Liver (tissue), 9 donors: Measurements from ENCODE around the gene PADI3. TPM values are rescaled to one million over a fixed set of nuclear protein-coding genes. Genes with fewer than 3 reads are reported as not detected.

ENCODE experiments used
- DNase-seq: peaks from one replicate; pipeline ENCODE4 v3.0.0-alpha.2; 2017; ENCODE audit warnings: low spot score
- H3K27ac ChIP-seq, 2 donors: one replicate each; pipeline ENCODE4 v1.7.0; 2013; ENCODE audit warnings: inconsistent platforms in 2 of 2, low read length in 2 of 2, control low read depth in 1 of 2, low read depth in 1 of 2, mild to moderate bottlenecking in 1 of 2
- H3K27me3 ChIP-seq, 4 donors: one replicate each; pipeline versions ENCODE4 v1.6.1 to v1.7.0; 2013; ENCODE audit warnings: low read length in 3 of 4, inconsistent platforms in 1 of 4, mild to moderate bottlenecking in 1 of 4, moderate library complexity in 1 of 4; ENCODE audit not compliant: control insufficient read depth in 4 of 4, insufficient read depth in 4 of 4
- H3K36me3 ChIP-seq, 4 donors: one replicate each; pipeline versions ENCODE4 v1.6.1 to v1.7.0; 2013; ENCODE audit warnings: low read length in 3 of 4, mild to moderate bottlenecking in 3 of 4, low read depth in 1 of 4, moderate library complexity in 1 of 4; ENCODE audit not compliant: control insufficient read depth in 4 of 4, insufficient read depth in 3 of 4
- H3K4me1 ChIP-seq, 4 donors: one replicate each; pipeline versions ENCODE4 v1.6.1 to v1.7.0; 2013; ENCODE audit warnings: low read length in 3 of 4, mild to moderate bottlenecking in 3 of 4, moderate library complexity in 1 of 4; ENCODE audit not compliant: control insufficient read depth in 4 of 4, insufficient read depth in 4 of 4
- H3K4me3 ChIP-seq, 3 donors: one replicate each; pipeline versions ENCODE4 v1.6.1 to v1.7.0; 2013; ENCODE audit warnings: low read length in 3 of 3, control low read depth in 1 of 3, low read depth in 1 of 3, mild to moderate bottlenecking in 1 of 3
- H3K9ac ChIP-seq, 2 donors: one replicate each; pipeline ENCODE4 v1.7.0; 2013; ENCODE audit warnings: low read length in 2 of 2, mild to moderate bottlenecking in 2 of 2, moderate library complexity in 2 of 2, control low read depth in 1 of 2, low read depth in 1 of 2
- H3K9me3 ChIP-seq, 4 donors: one replicate each; pipeline versions ENCODE4 v1.6.1 to v1.7.0; 2013; ENCODE audit warnings: low read length in 3 of 4; ENCODE audit not compliant: control insufficient read depth in 4 of 4
- ATF3 ChIP-seq: IDR thresholded peaks from 2 replicates; pipeline ENCODE4 v1.6.1; 2016; ENCODE audit warnings: antibody characterized with exemption
- CTCF ChIP-seq: fragments of 150-350 bp; IDR thresholded peaks from 2 replicates; pipeline ENCODE4 v1.5.1; 2017; ENCODE audit warnings: improper control_type of control experiment, low read depth, low read length; ENCODE audit not compliant: missing input control
- EGR1 ChIP-seq, 2 donors: IDR thresholded peaks; 2 replicates each; pipeline ENCODE4 v1.6.1; 2016 to 2018; ENCODE audit warnings: antibody characterized with exemption in 2 of 2, low read depth in 2 of 2
- FOXA1 ChIP-seq: IDR thresholded peaks from 2 replicates; pipeline ENCODE4 v1.6.1; 2016; ENCODE audit warnings: antibody characterized with exemption
- FOXA2 ChIP-seq: IDR thresholded peaks from 2 replicates; pipeline ENCODE4 v1.6.1; 2016; ENCODE audit warnings: antibody characterized with exemption
- GABPA ChIP-seq, 2 donors: IDR thresholded peaks in 1 of 2; conservative IDR thresholded peaks in 1 of 2; 2 replicates each; pipeline ENCODE4 v1.6.1; 2016; ENCODE audit warnings: antibody characterized with exemption in 2 of 2, mild to moderate bottlenecking in 1 of 2, moderate library complexity in 1 of 2
- HNF4A ChIP-seq, 2 donors: conservative IDR thresholded peaks; 2 replicates each; pipeline ENCODE4 v1.6.1; 2016; ENCODE audit warnings: antibody characterized with exemption in 2 of 2, mild to moderate bottlenecking in 2 of 2
- HNF4G ChIP-seq: IDR thresholded peaks from 2 replicates; pipeline ENCODE4 v1.6.1; 2016; ENCODE audit warnings: antibody characterized with exemption
- JUND ChIP-seq, 2 donors: IDR thresholded peaks; 2 replicates each; pipeline ENCODE4 v1.6.1; 2016; ENCODE audit warnings: antibody characterized with exemption in 2 of 2
- MAX ChIP-seq: IDR thresholded peaks from 2 replicates; pipeline ENCODE4 v1.6.1; 2016; ENCODE audit warnings: antibody characterized with exemption
- NR2F2 ChIP-seq: IDR thresholded peaks from 2 replicates; pipeline ENCODE4 v1.6.1; 2016; ENCODE audit warnings: antibody characterized with exemption
- RAD21 ChIP-seq, 2 donors: IDR thresholded peaks; 2 replicates each; pipeline ENCODE4 v1.6.1; 2016; ENCODE audit warnings: antibody characterized with exemption in 2 of 2, mild to moderate bottlenecking in 2 of 2
- REST ChIP-seq: IDR thresholded peaks from 2 replicates; pipeline ENCODE4 v1.6.1; 2016; ENCODE audit warnings: antibody characterized with exemption, mild to moderate bottlenecking
- RXRA ChIP-seq, 2 donors: IDR thresholded peaks; 2 replicates each; pipeline ENCODE4 v1.6.1; 2017 to 2018; ENCODE audit warnings: antibody characterized with exemption in 2 of 2, mild to moderate bottlenecking in 1 of 2
- SP1 ChIP-seq: IDR thresholded peaks from 2 replicates; pipeline ENCODE4 v1.6.1; 2018; ENCODE audit warnings: antibody characterized with exemption, mild to moderate bottlenecking
- TAF1 ChIP-seq: conservative IDR thresholded peaks from 2 replicates; pipeline ENCODE4 v1.6.1; 2016; ENCODE audit warnings: antibody characterized with exemption, mild to moderate bottlenecking
- YY1 ChIP-seq: IDR thresholded peaks from 2 replicates; pipeline ENCODE4 v1.6.1; 2016; ENCODE audit warnings: antibody characterized with exemption, mild to moderate bottlenecking
- ZBTB33 ChIP-seq: IDR thresholded peaks from 2 replicates; pipeline ENCODE4 v1.6.1; 2016; ENCODE audit warnings: antibody characterized with exemption
- WGBS: extraction: QIAGEN DNeasy Blood & Tissue Kit; methylation state at CpG from one replicate; pipeline ENCODE4 v1.1.7; 2013; 5-methylcytosine and 5-hydroxymethylcytosine counted together
- polyA plus RNA-seq, 2 donors: library from polyadenylated mRNA; stranded (reverse) in 1 of 2; unstranded in 1 of 2; fragments of 200-250 nt in 1 of 2; fragments of >200 nt in 1 of 2; fragmentation: Nextera tagmentation in 1 of 2; extraction: Ambion mirVana in 1 of 2; gene quantifications; one replicate each; pipeline versions ENCODE4 v1.2.1 to v1.2.3, GENCODE V29; 2013 to 2015
- total RNA-seq, 2 donors: library from RNA; depleted of rRNA; stranded (reverse); fragments of >200 nt; gene quantifications; one replicate each; pipeline ENCODE4 v1.2.3, GENCODE V29; 2014
- donor health status: healthy.
- donor health status: healthy.
- donor health status: healthy.
- donor health status: healthy.
- donor health status: healthy.

Gene PADI3
- total and polyA plus RNA-seq, 4 donors = not detected

- Histone ChIP-seq H3K4me3 (no peak overlapping the region), H3K9me3 (no peaks in the 10 kb centered on the region), H3K27ac (no peak overlapping the region), H3K27me3 (no peaks in the 10 kb centered on the region), H3K9ac (no peak overlapping the region), H3K4me1 (peaks cover 0 to 8% (median 3%) of the 10 kb centered on the region in 4 donors), H3K36me3 (no peaks in the 10 kb centered on the region)
- no peak for DNase-seq
- TF ChIP-seq NR2F2 = no peak
- TF ChIP-seq RAD21 (IDR thresholded peaks at IDR 0.05) = no peak
- TF ChIP-seq EGR1 (IDR thresholded peaks at IDR 0.05; ENCODE audit: low read depth in 2 of 2) = no peak
- TF ChIP-seq HNF4A (conservative IDR thresholded peaks at IDR 0.05) = no peak
- no peak for TF ChIP-seq SP1
- TF ChIP-seq YY1 = no peak
- no peak for TF ChIP-seq HNF4G
- no peak for TF ChIP-seq RXRA (IDR thresholded peaks at IDR 0.05)
- TF ChIP-seq FOXA1 = no peak
- TF ChIP-seq TAF1 = no peak
- no peak for TF ChIP-seq FOXA2
- TF ChIP-seq REST = no peak
- no peak for TF ChIP-seq JUND (IDR thresholded peaks at IDR 0.05)
- no peak for TF ChIP-seq ZBTB33
- WGBS = 75% methylated on average over 22 of the region's 22 CpGs
Measured at GRCh38 chr1:17232759-17233661, 15.9 kb upstream of the PADI3 start.

- Histone ChIP-seq H3K27me3 (no peaks in the 10 kb centered on the region), H3K9me3 (no peaks in the 10 kb centered on the region), H3K4me1 (peaks cover 0 to 8% (median 3%) of the 10 kb centered on the region in 4 donors), H3K4me3 (no peak overlapping the region), H3K9ac (no peak overlapping the region), H3K36me3 (no peaks in the 10 kb centered on the region), H3K27ac (no peak overlapping the region)
- DNase-seq = no peak
- 80% methylated on average over 6 of the region's 6 CpGs for WGBS
- no peak for TF ChIP-seq RXRA (IDR thresholded peaks at IDR 0.05)
- TF ChIP-seq TAF1 = no peak
- TF ChIP-seq GABPA (IDR thresholded peaks at IDR 0.05 in 1 of 2, conservative IDR thresholded peaks at IDR 0.05 in 1 of 2) = no peak
- no peak for TF ChIP-seq MAX
- no peak for TF ChIP-seq FOXA1
- TF ChIP-seq EGR1 (IDR thresholded peaks at IDR 0.05; ENCODE audit: low read depth in 2 of 2) = no peak
- no peak for TF ChIP-seq NR2F2
- TF ChIP-seq JUND (IDR thresholded peaks at IDR 0.05) = no peak
- TF ChIP-seq CTCF = no peak
- no peak for TF ChIP-seq YY1
- no peak for TF ChIP-seq RAD21 (IDR thresholded peaks at IDR 0.05)
- no peak for TF ChIP-seq ZBTB33
- TF ChIP-seq HNF4A (conservative IDR thresholded peaks at IDR 0.05) = no peak
- no peak for TF ChIP-seq FOXA2
- TF ChIP-seq ATF3 = no peak
- no peak for TF ChIP-seq HNF4G
Measured at GRCh38 chr1:17233675-17234320, 15.1 kb upstream of the PADI3 start.
